GM12801 (cell line): ENCODE data around the gene KDM6A.

Source experiments
- CTCF ChIP-seq: IDR thresholded peaks from one replicate; pipeline ENCODE4 v1.5.1; 2011; ENCODE audit warnings: control low read depth; ENCODE audit not compliant: insufficient read length; ENCODE audit errors: extremely low read depth

KDM6A gene

GRCh38 chrX:44871114-44871645, 1.8 kb upstream of the KDM6A start:
- no peak for TF ChIP-seq CTCF

- TF ChIP-seq CTCF = no peak
These were observed 812 bp upstream of the KDM6A start for GRCh38 chrX:44871931-44872820.

- no peak for TF ChIP-seq CTCF
These were observed 658 bp downstream of the KDM6A start for GRCh38 chrX:44873415-44874276.

GRCh38 chrX:44874420-44875184, 1.6 kb downstream of the KDM6A start:
- no peak for TF ChIP-seq CTCF

- no peak for TF ChIP-seq CTCF
These were observed 2.1 kb downstream of the KDM6A start for GRCh38 chrX:44875185-44875489.

GRCh38 chrX:44876086-44876485, 3.1 kb downstream of the KDM6A start:
- no peak for TF ChIP-seq CTCF

- TF ChIP-seq CTCF = no peak
These were observed 3.8 kb downstream of the KDM6A start for GRCh38 chrX:44876767-44877166.
